Stimulated activated naive CD8-positive, alpha-beta T cell treated with anti-CD3 and anti-CD28 coated beads, Interleukin-15, amount 100 ng/mL, for 72 hours (primary cell): Measurements from ENCODE around the gene ARHGEF1.
A peak's percentile ranks its signal among the peaks of the same experiment; 100 is the strongest.

Experiments used
- ATAC-seq: fragments of 150-1000 bp; cut with Tn5 transposase; 2 replicates; pipeline ENCODE4 v1.10.0; 2021; ENCODE audit warnings: mild to moderate bottlenecking, moderate library complexity
- DNase-seq, 2 donors: peaks; one replicate each; pipeline ENCODE4 v3.0.0; 2021 to 2022
- H3K27ac Mint-ChIP-seq, 2 donors: one replicate each; pipeline ENCODE4 v1.8.0; 2022; ENCODE audit warnings: mild to moderate bottlenecking in 2 of 2, mixed read lengths in 2 of 2, moderate library complexity in 2 of 2
- H3K27me3 Mint-ChIP-seq: one replicate; pipeline ENCODE4 v1.8.0; 2022; ENCODE audit warnings: mixed read lengths
- H3K4me1 Mint-ChIP-seq: one replicate; pipeline ENCODE4 v1.8.0; 2022; ENCODE audit warnings: mild to moderate bottlenecking, mixed read lengths
- H3K4me3 Mint-ChIP-seq, 2 donors: one replicate each; pipeline ENCODE4 v1.8.0; 2022; ENCODE audit warnings: mild to moderate bottlenecking in 2 of 2, mixed read lengths in 2 of 2, moderate library complexity in 1 of 2
- H3K9me3 Mint-ChIP-seq, 2 donors: one replicate each; pipeline ENCODE4 v1.8.0; 2022; ENCODE audit warnings: mixed read lengths in 2 of 2

The ARHGEF1 gene

GRCh38 chr19:41888926-41889325, 5.9 kb downstream of the ARHGEF1 start:
- Mint-ChIP-seq H3K4me3 (peak overlapping the region; percentile 77 to 88), H3K4me1 (peaks cover 77% of the 10 kb centered on the region), H3K27ac (peak overlapping the region; percentile 42 to 85), H3K9me3 (no peaks in the 10 kb centered on the region), H3K27me3 (no peaks in the 10 kb centered on the region)
- no peak for ATAC-seq
- peak in 1 of 2 donors; percentile 53 for DNase-seq

GRCh38 chr19:41889896-41890295, 6.9 kb downstream of the ARHGEF1 start:
- DNase-seq (no peak), ATAC-seq (no peak)
- H3K4me1 Mint-ChIP-seq = peaks cover 85% of the 10 kb centered on the region
- H3K9me3 Mint-ChIP-seq = no peaks in the 10 kb centered on the region
- H3K27ac Mint-ChIP-seq = peak overlapping the region in 1 of 2 donors; percentile 92
- H3K27me3 Mint-ChIP-seq = no peaks in the 10 kb centered on the region
- peak overlapping the region; percentile 77 to 88 for H3K4me3 Mint-ChIP-seq

- Mint-ChIP-seq H3K27me3 (no peaks in the 10 kb centered on the region), H3K27ac (no peak overlapping the region), H3K4me3 (no peak overlapping the region), H3K4me1 (peaks cover 85% of the 10 kb centered on the region), H3K9me3 (no peaks in the 10 kb centered on the region)
- ATAC-seq = no peak
- no peak for DNase-seq
These were observed 8.0 kb downstream of the ARHGEF1 start for GRCh38 chr19:41890936-41891335.

GRCh38 chr19:41892173-41892902, 9.4 kb downstream of the ARHGEF1 start:
- Mint-ChIP-seq H3K4me3 (peak overlapping the region in 1 of 2 donors; percentile 4), H3K27ac (no peak overlapping the region), H3K4me1 (peaks cover 90% of the 10 kb centered on the region), H3K27me3 (no peaks in the 10 kb centered on the region), H3K9me3 (no peaks in the 10 kb centered on the region)
- ATAC-seq (no peak), DNase-seq (no peak)

- Mint-ChIP-seq H3K27ac (peak overlapping the region; percentile 14 to 47), H3K4me1 (peaks cover 89% of the 10 kb centered on the region), H3K4me3 (peak overlapping the region in 1 of 2 donors; percentile 7), H3K27me3 (no peaks in the 10 kb centered on the region), H3K9me3 (no peaks in the 10 kb centered on the region)
- DNase-seq = no peak
- ATAC-seq = peak; percentile 59
These were observed 10.9 kb downstream of the ARHGEF1 start for GRCh38 chr19:41893899-41894298.

GRCh38 chr19:41894350-41894749, 11.4 kb downstream of the ARHGEF1 start:
- ATAC-seq = no peak
- peaks cover 89% of the 10 kb centered on the region for H3K4me1 Mint-ChIP-seq

GRCh38 chr19:41895745-41896580, 13.0 kb downstream of the ARHGEF1 start:
- Mint-ChIP-seq H3K4me3 (peak overlapping the region; percentile 31 to 43), H3K4me1 (peaks cover 91% of the 10 kb centered on the region), H3K27ac (peak overlapping the region; percentile 7 to 93), H3K9me3 (no peaks in the 10 kb centered on the region), H3K27me3 (no peaks in the 10 kb centered on the region)
- no peak for DNase-seq
- peak; percentile 72 for ATAC-seq

More at GRCh38 chr19:41894350-41894749, 11.4 kb downstream of the ARHGEF1 start:
- H3K27ac Mint-ChIP-seq = peak overlapping the region; percentile 14 to 47
- H3K4me3 Mint-ChIP-seq = peak overlapping the region in 1 of 2 donors; percentile 13
- H3K9me3 Mint-ChIP-seq = no peaks in the 10 kb centered on the region
- H3K27me3 Mint-ChIP-seq = no peaks in the 10 kb centered on the region
- DNase-seq = no peak

- peaks cover 90% of the 10 kb centered on the region for H3K4me1 Mint-ChIP-seq
- ATAC-seq (no peak), DNase-seq (no peak)
- H3K27me3 Mint-ChIP-seq = no peaks in the 10 kb centered on the region
- H3K27ac Mint-ChIP-seq = peak overlapping the region; percentile 7 to 93
- H3K9me3 Mint-ChIP-seq = no peaks in the 10 kb centered on the region
- peak overlapping the region; percentile 43 to 62 for H3K4me3 Mint-ChIP-seq
These were observed 13.6 kb downstream of the ARHGEF1 start for GRCh38 chr19:41896581-41896942.

- Mint-ChIP-seq H3K27ac (no peak overlapping the region), H3K9me3 (no peaks in the 10 kb centered on the region), H3K4me3 (no peak overlapping the region), H3K4me1 (peaks cover 90% of the 10 kb centered on the region), H3K27me3 (no peaks in the 10 kb centered on the region)
- ATAC-seq (peak; percentile 2), DNase-seq (no peak)
These were observed 14.2 kb downstream of the ARHGEF1 start for GRCh38 chr19:41897181-41897580.

GRCh38 chr19:41897820-41898219, 14.8 kb downstream of the ARHGEF1 start:
- Mint-ChIP-seq H3K27me3 (no peaks in the 10 kb centered on the region), H3K27ac (peak overlapping the region in 1 of 2 donors; percentile 3), H3K4me1 (peaks cover 90% of the 10 kb centered on the region), H3K4me3 (peak overlapping the region in 1 of 2 donors; percentile 7), H3K9me3 (no peaks in the 10 kb centered on the region)
- no peak for ATAC-seq
- no peak for DNase-seq

GRCh38 chr19:41898235-41898634, 15.3 kb downstream of the ARHGEF1 start:
- Mint-ChIP-seq H3K4me1 (peaks cover 90% of the 10 kb centered on the region), H3K27ac (no peak overlapping the region), H3K4me3 (no peak overlapping the region), H3K9me3 (no peaks in the 10 kb centered on the region), H3K27me3 (no peaks in the 10 kb centered on the region)
- ATAC-seq = no peak
- no peak for DNase-seq

- H3K27me3 Mint-ChIP-seq = no peaks in the 10 kb centered on the region
- no peak overlapping the region for H3K4me3 Mint-ChIP-seq
- peak overlapping the region in 1 of 2 donors; percentile 95 for H3K27ac Mint-ChIP-seq
- DNase-seq (no peak), ATAC-seq (no peak)
- H3K9me3 Mint-ChIP-seq = no peaks in the 10 kb centered on the region
- peaks cover 91% of the 10 kb centered on the region for H3K4me1 Mint-ChIP-seq
These were observed 18.9 kb downstream of the ARHGEF1 start for GRCh38 chr19:41901707-41902360.

- no peak overlapping the region for H3K4me3 Mint-ChIP-seq
- DNase-seq = no peak
- H3K4me1 Mint-ChIP-seq = peaks cover 93% of the 10 kb centered on the region
- no peak overlapping the region for H3K27ac Mint-ChIP-seq
- H3K9me3 Mint-ChIP-seq = no peaks in the 10 kb centered on the region
- no peak for ATAC-seq
- no peaks in the 10 kb centered on the region for H3K27me3 Mint-ChIP-seq
These were observed 19.6 kb downstream of the ARHGEF1 start for GRCh38 chr19:41902594-41902993.

GRCh38 chr19:41903193-41903953, 20.4 kb downstream of the ARHGEF1 start:
- DNase-seq = no peak
- Mint-ChIP-seq H3K9me3 (no peaks in the 10 kb centered on the region), H3K4me1 (peaks cover 85% of the 10 kb centered on the region), H3K4me3 (no peak overlapping the region), H3K27me3 (no peaks in the 10 kb centered on the region), H3K27ac (peak overlapping the region in 1 of 2 donors; percentile 80)
- ATAC-seq = no peak
